ENCODE data around the gene KLHL3. TPM values are rescaled to one million over a fixed set of nuclear protein-coding genes. Genes with fewer than 3 reads are reported as not detected.

The KLHL3 gene, protein sequence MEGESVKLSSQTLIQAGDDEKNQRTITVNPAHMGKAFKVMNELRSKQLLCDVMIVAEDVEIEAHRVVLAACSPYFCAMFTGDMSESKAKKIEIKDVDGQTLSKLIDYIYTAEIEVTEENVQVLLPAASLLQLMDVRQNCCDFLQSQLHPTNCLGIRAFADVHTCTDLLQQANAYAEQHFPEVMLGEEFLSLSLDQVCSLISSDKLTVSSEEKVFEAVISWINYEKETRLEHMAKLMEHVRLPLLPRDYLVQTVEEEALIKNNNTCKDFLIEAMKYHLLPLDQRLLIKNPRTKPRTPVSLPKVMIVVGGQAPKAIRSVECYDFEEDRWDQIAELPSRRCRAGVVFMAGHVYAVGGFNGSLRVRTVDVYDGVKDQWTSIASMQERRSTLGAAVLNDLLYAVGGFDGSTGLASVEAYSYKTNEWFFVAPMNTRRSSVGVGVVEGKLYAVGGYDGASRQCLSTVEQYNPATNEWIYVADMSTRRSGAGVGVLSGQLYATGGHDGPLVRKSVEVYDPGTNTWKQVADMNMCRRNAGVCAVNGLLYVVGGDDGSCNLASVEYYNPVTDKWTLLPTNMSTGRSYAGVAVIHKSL
- total RNA-seq (1 to 10 TPM; 5.0 to 8.8 TPM), polyA plus RNA-seq (1 to 10 TPM in 1 of 2 donors, under 1 TPM in 1; 0.91 to 2.3 TPM)

DNA sequence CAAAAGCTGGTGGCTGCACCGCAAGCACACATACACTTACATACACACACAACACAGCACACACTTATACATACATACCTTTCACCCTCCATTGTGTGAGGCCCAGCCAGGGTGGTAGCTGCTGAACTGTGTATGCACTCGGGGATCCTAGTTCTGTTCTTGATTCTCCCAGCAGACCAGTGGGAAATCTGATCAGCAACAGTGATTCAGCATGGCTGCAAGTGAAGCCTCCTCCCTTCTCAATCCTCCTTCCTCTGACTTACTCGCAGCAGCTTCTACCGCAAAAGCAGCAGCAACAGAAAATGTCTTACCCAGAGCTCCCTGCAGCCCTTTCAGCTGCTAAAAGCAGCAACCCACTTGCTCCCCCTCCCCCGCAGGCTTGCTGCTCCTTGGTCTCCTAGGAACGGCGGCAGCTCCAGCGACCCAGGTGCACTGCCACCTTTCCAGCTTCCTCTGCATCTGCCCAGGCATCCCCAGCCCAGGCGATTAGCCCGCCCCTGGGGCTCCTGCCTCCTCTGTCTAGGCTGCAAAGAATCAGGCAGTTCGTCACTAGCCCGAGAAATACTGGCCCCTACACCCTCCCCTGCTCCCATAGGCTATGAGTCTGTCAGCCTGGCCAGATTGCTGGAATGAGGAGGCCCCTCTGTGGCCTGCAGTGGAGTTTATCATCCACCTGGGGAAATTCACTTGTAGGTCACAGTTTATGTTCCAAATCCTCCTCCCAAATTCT, at the start of gene KLHL3:
Gene KLHL3, minus strand, starts transcription at position 535 of the 730 bp plus-strand sequence. Its CDS starts 443 bp downstream, at position 92.
- Histone ChIP-seq H3K4me3 (ENCODE audit: low read depth in 1 of 3, low read length in 3 of 3) (peak within 1 kb of the TSS; percentile 29 to 56 (median 44)), H3K9me3 (ENCODE audit: control insufficient read depth in 4 of 4, low read length in 3 of 4) (no peaks in the 10 kb centered on the region), H3K27me3 (ENCODE audit: control insufficient read depth in 4 of 4, insufficient read depth in 4 of 4, low read length in 3 of 4) (no peaks in the 10 kb centered on the region), H3K4me1 (ENCODE audit: control insufficient read depth in 4 of 4, insufficient read depth in 4 of 4, low read length in 3 of 4) (peaks cover 0 to 46% (median 39%) of the 10 kb centered on the region in 4 donors), H3K27ac (ENCODE audit: low read depth in 1 of 2, low read length in 2 of 2) (peak within 1 kb of the TSS; percentile 37 to 70), H3K9ac (ENCODE audit: low read depth in 1 of 2, low read length in 2 of 2) (peak within 1 kb of the TSS; percentile 8 to 58), H3K36me3 (ENCODE audit: control insufficient read depth in 4 of 4, insufficient read depth in 3 of 4, low read depth in 1 of 4, low read length in 3 of 4) (no peaks in the 10 kb centered on the region)
- DNase-seq (ENCODE audit: low spot score), result peak; percentile 43
- WGBS, result 13% methylated on average over 12 of the region's 12 CpGs
- TF ChIP-seq FOXA2 (IDR thresholded peaks at IDR 0.05) (no peak), RAD21 (IDR thresholded peaks at IDR 0.05) (peak; percentile 82 to 88), EGR1 (IDR thresholded peaks at IDR 0.05; ENCODE audit: low read depth in 2 of 2) (no peak), GABPA (IDR thresholded peaks at IDR 0.05 in 1 of 2, conservative IDR thresholded peaks at IDR 0.05 in 1 of 2) (no peak), JUND (IDR thresholded peaks at IDR 0.05) (no peak), SP1 (IDR thresholded peaks at IDR 0.05) (peak; percentile 27), HNF4A (conservative IDR thresholded peaks at IDR 0.05) (peak in 1 of 2 donors; percentile 34), TAF1 (conservative IDR thresholded peaks at IDR 0.05) (peak; percentile 39), RXRA (IDR thresholded peaks at IDR 0.05) (peak in 1 of 2 donors; percentile 42), HNF4G (IDR thresholded peaks at IDR 0.05) (no peak), YY1 (IDR thresholded peaks at IDR 0.05) (no peak), FOXA1 (IDR thresholded peaks at IDR 0.05) (no peak), NR2F2 (IDR thresholded peaks at IDR 0.05) (no peak)
- TF ChIP-seq, protein P1, sequence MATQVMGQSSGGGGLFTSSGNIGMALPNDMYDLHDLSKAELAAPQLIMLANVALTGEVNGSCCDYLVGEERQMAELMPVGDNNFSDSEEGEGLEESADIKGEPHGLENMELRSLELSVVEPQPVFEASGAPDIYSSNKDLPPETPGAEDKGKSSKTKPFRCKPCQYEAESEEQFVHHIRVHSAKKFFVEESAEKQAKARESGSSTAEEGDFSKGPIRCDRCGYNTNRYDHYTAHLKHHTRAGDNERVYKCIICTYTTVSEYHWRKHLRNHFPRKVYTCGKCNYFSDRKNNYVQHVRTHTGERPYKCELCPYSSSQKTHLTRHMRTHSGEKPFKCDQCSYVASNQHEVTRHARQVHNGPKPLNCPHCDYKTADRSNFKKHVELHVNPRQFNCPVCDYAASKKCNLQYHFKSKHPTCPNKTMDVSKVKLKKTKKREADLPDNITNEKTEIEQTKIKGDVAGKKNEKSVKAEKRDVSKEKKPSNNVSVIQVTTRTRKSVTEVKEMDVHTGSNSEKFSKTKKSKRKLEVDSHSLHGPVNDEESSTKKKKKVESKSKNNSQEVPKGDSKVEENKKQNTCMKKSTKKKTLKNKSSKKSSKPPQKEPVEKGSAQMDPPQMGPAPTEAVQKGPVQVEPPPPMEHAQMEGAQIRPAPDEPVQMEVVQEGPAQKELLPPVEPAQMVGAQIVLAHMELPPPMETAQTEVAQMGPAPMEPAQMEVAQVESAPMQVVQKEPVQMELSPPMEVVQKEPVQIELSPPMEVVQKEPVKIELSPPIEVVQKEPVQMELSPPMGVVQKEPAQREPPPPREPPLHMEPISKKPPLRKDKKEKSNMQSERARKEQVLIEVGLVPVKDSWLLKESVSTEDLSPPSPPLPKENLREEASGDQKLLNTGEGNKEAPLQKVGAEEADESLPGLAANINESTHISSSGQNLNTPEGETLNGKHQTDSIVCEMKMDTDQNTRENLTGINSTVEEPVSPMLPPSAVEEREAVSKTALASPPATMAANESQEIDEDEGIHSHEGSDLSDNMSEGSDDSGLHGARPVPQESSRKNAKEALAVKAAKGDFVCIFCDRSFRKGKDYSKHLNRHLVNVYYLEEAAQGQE (IDR thresholded peaks at IDR 0.05), result no peak
- TF ChIP-seq, protein P2, sequence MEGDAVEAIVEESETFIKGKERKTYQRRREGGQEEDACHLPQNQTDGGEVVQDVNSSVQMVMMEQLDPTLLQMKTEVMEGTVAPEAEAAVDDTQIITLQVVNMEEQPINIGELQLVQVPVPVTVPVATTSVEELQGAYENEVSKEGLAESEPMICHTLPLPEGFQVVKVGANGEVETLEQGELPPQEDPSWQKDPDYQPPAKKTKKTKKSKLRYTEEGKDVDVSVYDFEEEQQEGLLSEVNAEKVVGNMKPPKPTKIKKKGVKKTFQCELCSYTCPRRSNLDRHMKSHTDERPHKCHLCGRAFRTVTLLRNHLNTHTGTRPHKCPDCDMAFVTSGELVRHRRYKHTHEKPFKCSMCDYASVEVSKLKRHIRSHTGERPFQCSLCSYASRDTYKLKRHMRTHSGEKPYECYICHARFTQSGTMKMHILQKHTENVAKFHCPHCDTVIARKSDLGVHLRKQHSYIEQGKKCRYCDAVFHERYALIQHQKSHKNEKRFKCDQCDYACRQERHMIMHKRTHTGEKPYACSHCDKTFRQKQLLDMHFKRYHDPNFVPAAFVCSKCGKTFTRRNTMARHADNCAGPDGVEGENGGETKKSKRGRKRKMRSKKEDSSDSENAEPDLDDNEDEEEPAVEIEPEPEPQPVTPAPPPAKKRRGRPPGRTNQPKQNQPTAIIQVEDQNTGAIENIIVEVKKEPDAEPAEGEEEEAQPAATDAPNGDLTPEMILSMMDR (IDR thresholded peaks at IDR 0.05; ENCODE audit: low read depth, low read length, missing input control), result peak; percentile 35
- TF ChIP-seq, protein P3, sequence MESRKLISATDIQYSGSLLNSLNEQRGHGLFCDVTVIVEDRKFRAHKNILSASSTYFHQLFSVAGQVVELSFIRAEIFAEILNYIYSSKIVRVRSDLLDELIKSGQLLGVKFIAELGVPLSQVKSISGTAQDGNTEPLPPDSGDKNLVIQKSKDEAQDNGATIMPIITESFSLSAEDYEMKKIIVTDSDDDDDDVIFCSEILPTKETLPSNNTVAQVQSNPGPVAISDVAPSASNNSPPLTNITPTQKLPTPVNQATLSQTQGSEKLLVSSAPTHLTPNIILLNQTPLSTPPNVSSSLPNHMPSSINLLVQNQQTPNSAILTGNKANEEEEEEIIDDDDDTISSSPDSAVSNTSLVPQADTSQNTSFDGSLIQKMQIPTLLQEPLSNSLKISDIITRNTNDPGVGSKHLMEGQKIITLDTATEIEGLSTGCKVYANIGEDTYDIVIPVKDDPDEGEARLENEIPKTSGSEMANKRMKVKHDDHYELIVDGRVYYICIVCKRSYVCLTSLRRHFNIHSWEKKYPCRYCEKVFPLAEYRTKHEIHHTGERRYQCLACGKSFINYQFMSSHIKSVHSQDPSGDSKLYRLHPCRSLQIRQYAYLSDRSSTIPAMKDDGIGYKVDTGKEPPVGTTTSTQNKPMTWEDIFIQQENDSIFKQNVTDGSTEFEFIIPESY (IDR thresholded peaks at IDR 0.05), result no peak
- TF ChIP-seq, protein P4, sequence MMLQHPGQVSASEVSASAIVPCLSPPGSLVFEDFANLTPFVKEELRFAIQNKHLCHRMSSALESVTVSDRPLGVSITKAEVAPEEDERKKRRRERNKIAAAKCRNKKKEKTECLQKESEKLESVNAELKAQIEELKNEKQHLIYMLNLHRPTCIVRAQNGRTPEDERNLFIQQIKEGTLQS (IDR thresholded peaks at IDR 0.05), result no peak
- TF ChIP-seq, protein P5, sequence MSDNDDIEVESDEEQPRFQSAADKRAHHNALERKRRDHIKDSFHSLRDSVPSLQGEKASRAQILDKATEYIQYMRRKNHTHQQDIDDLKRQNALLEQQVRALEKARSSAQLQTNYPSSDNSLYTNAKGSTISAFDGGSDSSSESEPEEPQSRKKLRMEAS (IDR thresholded peaks at IDR 0.05), result no peak

Data from liver (tissue), 9 donors.